SK-N-SH (cell line): ENCODE measurements around the gene PSD2. TPM values are rescaled to one million over a fixed set of nuclear protein-coding genes. Genes with fewer than 3 reads are reported as not detected.

Source experiments
- CTCF ChIA-PET: fragments of 300-600, 350-600 bp; formaldehyde crosslinking; extraction: SDS; loops from one replicate; lab custom pipeline; 2021; lab: Yijun Ruan, JAX
- POLR2A ChIA-PET: fragments of 350-600 bp; sonication (Branson Sonifier 250); formaldehyde crosslinking; extraction: SDS; loops from one replicate; lab custom pipeline; 2020; ENCODE audit warnings: antibody characterized with exemption, inconsistent platforms; lab: Yijun Ruan, JAX
- DNase-seq: peaks from one replicate; pipeline ENCODE4 v3.0.0; 2012
- H2AFZ ChIP-seq: fragments of 200-600 bp; sonication (generic); 2 replicates; pipeline ENCODE4 v1.8.1; 2016; ENCODE audit warnings: antibody characterized with exemption, mild to moderate bottlenecking, low read depth
- H3F3A ChIP-seq: fragments of 200-600 bp; sonication (generic); replicated peaks from 2 replicates; pipeline ENCODE3; 2016; ENCODE audit warnings: antibody characterized with exemption, mild to moderate bottlenecking; ENCODE audit not compliant: insufficient read depth
- H3K27ac ChIP-seq, 2 experiments: fragments of 200-500 bp in 1 of 2; fragments of 200-600 bp in 1 of 2; sonication (Bioruptor generic) in 1 of 2; sonication (generic), shearing (Covaris generic) in 1 of 2; 2 replicates each; pipeline versions ENCODE4 v1.5.1 to v1.6.1; 2014 to 2016; ENCODE audit warnings: low read depth in 2 of 2, inconsistent platforms in 1 of 2, low read length in 1 of 2, mild to moderate bottlenecking in 1 of 2, mixed read lengths in 1 of 2
- H3K27me3 ChIP-seq: fragments of 200-600 bp; sonication (generic), shearing (Covaris generic); 2 replicates; pipeline ENCODE4 v1.6.1; 2016; ENCODE audit warnings: mixed run types; ENCODE audit not compliant: insufficient read depth
- H3K36me3 ChIP-seq, 2 experiments: fragments of 200-500 bp in 1 of 2; fragments of 200-600 bp in 1 of 2; sonication (Bioruptor generic) in 1 of 2; sonication (generic) in 1 of 2; replicated peaks in 1 of 2; 2 replicates each; pipeline versions ENCODE3 to v1.5.1; 2014 to 2016; ENCODE audit warnings: low read length in 1 of 2, mild to moderate bottlenecking in 1 of 2; ENCODE audit not compliant: insufficient read depth in 2 of 2, control insufficient read depth in 1 of 2
- H3K4me1 ChIP-seq, 2 experiments: fragments of 200-500 bp in 1 of 2; fragments of 200-600 bp in 1 of 2; sonication (Bioruptor generic) in 1 of 2; sonication (generic), shearing (Covaris generic) in 1 of 2; 2 replicates each; pipeline versions ENCODE4 v1.5.1 to v1.6.1; 2014 to 2016; ENCODE audit warnings: low read depth in 1 of 2, low read length in 1 of 2, mixed run types in 1 of 2; ENCODE audit not compliant: insufficient read depth in 2 of 2, control insufficient read depth in 1 of 2
- H3K4me2 ChIP-seq: fragments of 200-600 bp; sonication (generic), shearing (Covaris generic); 2 replicates; pipeline ENCODE4 v1.6.1; 2017; ENCODE audit warnings: mixed run types
- H3K4me3 ChIP-seq, 2 experiments: fragments of 200-500 bp in 1 of 2; fragments of 200-600 bp in 1 of 2; sonication (Bioruptor generic) in 1 of 2; sonication (generic), shearing (Covaris generic) in 1 of 2; 2 replicates each; pipeline versions ENCODE4 v1.5.1 to v1.8.1; 2014 to 2016; ENCODE audit warnings: low read depth in 2 of 2, inconsistent platforms in 1 of 2, low read length in 1 of 2, mild to moderate bottlenecking in 1 of 2, mixed read lengths in 1 of 2, moderate library complexity in 1 of 2
- H3K79me2 ChIP-seq: fragments of 200-600 bp; sonication (generic); 2 replicates; pipeline ENCODE4 v1.8.1; 2017; ENCODE audit warnings: mild to moderate bottlenecking; ENCODE audit not compliant: insufficient read depth
- H3K9ac ChIP-seq: fragments of 200-600 bp; sonication (generic); 2 replicates; pipeline ENCODE4 v1.6.1; 2017; ENCODE audit warnings: mixed run types
- H3K9me2 ChIP-seq: fragments of 200-600 bp; sonication (generic); 2 replicates; pipeline ENCODE4 v1.6.1; 2017; ENCODE audit warnings: mixed run types
- H3K9me3 ChIP-seq: fragments of 200-600 bp; sonication (generic); 2 replicates; pipeline ENCODE4 v1.6.1; 2017; ENCODE audit warnings: mixed run types, mild to moderate bottlenecking, moderate library complexity
- H4K20me1 ChIP-seq: fragments of 200-600 bp; sonication (generic); 2 replicates; pipeline ENCODE4 v1.6.1; 2017; ENCODE audit warnings: mild to moderate bottlenecking, mixed run types; ENCODE audit not compliant: insufficient read depth
- EP300 ChIP-seq, 2 experiments: IDR thresholded peaks; 2 replicates each; pipeline versions ENCODE4 v1.4.0 to v1.6.1; 2012; ENCODE audit warnings: borderline replicate concordance in 1 of 2, low read depth in 1 of 2, low read length in 1 of 2
- EZH2phosphoT487 ChIP-seq: fragments of 200-600 bp; sonication (generic); IDR thresholded peaks from 2 replicates; pipeline ENCODE4 v1.6.1; 2017; ENCODE audit warnings: low read depth, mixed run types, mild to moderate bottlenecking, antibody characterized with exemption, moderate library complexity, borderline replicate concordance
- FOSL2 ChIP-seq: IDR thresholded peaks from 2 replicates; pipeline ENCODE4 v1.4.0; 2012; ENCODE audit warnings: low read depth, mild to moderate bottlenecking, moderate library complexity, borderline replicate concordance
- FOXJ3 ChIP-seq: sonication (generic); formaldehyde crosslinking; IDR thresholded peaks from 2 replicates; pipeline ENCODE4 v1.5.1; 2020; ENCODE audit warnings: mild to moderate bottlenecking, missing genetic modification reagents
- FOXM1 ChIP-seq: IDR thresholded peaks from 2 replicates; pipeline ENCODE4 v1.4.0; 2012; ENCODE audit warnings: low read depth, mild to moderate bottlenecking
- GATA2 ChIP-seq: sonication (generic); formaldehyde crosslinking; IDR thresholded peaks from 2 replicates; pipeline ENCODE4 v1.5.0; 2020; ENCODE audit warnings: mild to moderate bottlenecking, missing genetic modification reagents
- MXI1 ChIP-seq: IDR thresholded peaks from 2 replicates; pipeline ENCODE4 v1.6.1; 2012; ENCODE audit warnings: mild to moderate bottlenecking, low read depth, low read length, improper control_type of control experiment
- PBX3 ChIP-seq: IDR thresholded peaks from 2 replicates; pipeline ENCODE4; 2012
- RAD21 ChIP-seq: IDR thresholded peaks from 2 replicates; pipeline ENCODE4 v1.6.1; 2012; ENCODE audit warnings: mild to moderate bottlenecking, low read length
- RCOR1 ChIP-seq: fragments of 150-350 bp; IDR thresholded peaks from 2 replicates; pipeline ENCODE4 v1.6.1; 2017; ENCODE audit warnings: antibody characterized with exemption, low read length
- REST ChIP-seq: IDR thresholded peaks from 2 replicates; pipeline ENCODE4 v1.6.1; 2012; ENCODE audit warnings: mild to moderate bottlenecking, low read depth, low read length, moderate library complexity
- RFX5 ChIP-seq: IDR thresholded peaks from 2 replicates; pipeline ENCODE4 v1.6.1; 2012; ENCODE audit warnings: mild to moderate bottlenecking, improper control_type of control experiment, low read length
- RXRA ChIP-seq: IDR thresholded peaks from 2 replicates; pipeline ENCODE4 v1.4.0; 2012; ENCODE audit warnings: low read depth, mild to moderate bottlenecking, borderline replicate concordance
- SIN3A ChIP-seq: IDR thresholded peaks from 2 replicates; pipeline ENCODE4 v1.6.1; 2012; ENCODE audit warnings: low read depth, mild to moderate bottlenecking, low read length, moderate library complexity, borderline replicate concordance
- USF1 ChIP-seq: IDR thresholded peaks from 2 replicates; pipeline ENCODE4 v1.4.0; 2012; ENCODE audit warnings: low read depth, borderline replicate concordance
- USF2 ChIP-seq: fragments of 150-350 bp; IDR thresholded peaks from 2 replicates; pipeline ENCODE4 v1.6.1; 2017; ENCODE audit warnings: antibody characterized with exemption, low read length, low read depth, borderline replicate concordance
- WGBS: methylation state at CpG from one replicate; pipeline ENCODE4 v1.1.6; 2017; ENCODE audit warnings: low lambda C conversion rate; 5-methylcytosine and 5-hydroxymethylcytosine counted together
- polyA plus RNA-seq, 3 experiments: library from polyadenylated mRNA; depleted of rRNA; stranded (reverse); fragments of >200 nt; gene quantifications; 2 replicates each; pipeline ENCODE4 v1.2.3, GENCODE V29; 2012

The PSD2 gene
- polyA plus RNA-seq, 1 of the 3 experiments (the other 2 are of a cell fraction), result 0.15 TPM

- 5% methylated on average over 2 of the region's 2 CpGs for WGBS
- H3F3A ChIP-seq, result peaks cover 3% of the 10 kb centered on the region
- no peak overlapping the region for H3K4me2 ChIP-seq
- H3K4me3 ChIP-seq, result no peak overlapping the region
- peaks cover 0 to 4% of the 10 kb centered on the region in 2 experiments; a peak in 1 of 4 replicates for H3K4me1 ChIP-seq
- ChIA-PET POLR2A (no interaction called here), CTCF (interaction anchor here (0.9 to 4.4 kb wide), 3 partner anchors 23 to 157 kb away, joined by 3 to 29 read pairs (median 14); no protein-coding TSS in a partner anchor)
- H3K9ac ChIP-seq, result no peak overlapping the region
- H3K36me3 ChIP-seq, result no peaks in the 10 kb centered on the region
- no peaks in the 10 kb centered on the region for H3K9me2 ChIP-seq
- H3K79me2 ChIP-seq, result no peaks in the 10 kb centered on the region
- H3K27me3 ChIP-seq, result 0 out of 2 replicates have a peak, but pooled peaks cover 4% of the 10 kb centered on the region
- no peaks in the 10 kb centered on the region for H4K20me1 ChIP-seq
- H2AFZ ChIP-seq, result no peak overlapping the region
- no peak for TF ChIP-seq REST
- TF ChIP-seq FOXM1, result no peak
- TF ChIP-seq SIN3A, result no peak
- no peak for TF ChIP-seq FOXJ3 (CRISPR knock-in tag)
- no peak for TF ChIP-seq MXI1
- TF ChIP-seq RAD21, result no peak
- TF ChIP-seq USF2, result no peak
- TF ChIP-seq, all 33 proteins: peak for 0
- no peak for DNase-seq
- H3K9me3 ChIP-seq, result no peaks in the 10 kb centered on the region
- H3K27ac ChIP-seq, result no peak overlapping the region
Measured at GRCh38 chr5:139811274-139811607, 15.6 kb downstream of the PSD2 start.

GRCh38 chr5:139812323-139812722 is 16.7 kb downstream of the PSD2 start:
- no peak for DNase-seq
- Histone ChIP-seq H3K4me1 (peaks cover 0 to 4% of the 10 kb centered on the region in 2 experiments; a peak in 1 of 4 replicates), H3K27ac (no peak overlapping the region), H3K9me2 (no peaks in the 10 kb centered on the region), H3K4me3 (no peak overlapping the region), H3K79me2 (no peaks in the 10 kb centered on the region), H3K36me3 (no peaks in the 10 kb centered on the region), H3K9ac (no peak overlapping the region), H3F3A (peaks cover 3% of the 10 kb centered on the region), H4K20me1 (no peaks in the 10 kb centered on the region), H3K9me3 (no peaks in the 10 kb centered on the region), H2AFZ (no peak overlapping the region), H3K4me2 (no peak overlapping the region), H3K27me3 (peaks cover 4% of the 10 kb centered on the region; the same call in 1 of the 2 replicates)
- CTCF ChIA-PET, result interaction anchor here (1.4 to 4.4 kb wide), 3 partner anchors 24 to 156 kb away, joined by 4 to 29 read pairs (median 14); no protein-coding TSS in a partner anchor
- TF ChIP-seq RAD21, result no peak
- TF ChIP-seq EP300 (IDR thresholded peaks at IDR 0.05; ENCODE audit: borderline replicate concordance in 1 of 2, low read depth in 1 of 2, low read length in 1 of 2), result no peak
- no peak for TF ChIP-seq PBX3
- TF ChIP-seq USF1, result no peak
- TF ChIP-seq GATA2 (CRISPR knock-in tag), result no peak
- no peak for TF ChIP-seq EZH2phosphoT487
- no peak for TF ChIP-seq RXRA
- TF ChIP-seq USF2, result no peak
- TF ChIP-seq FOSL2, result no peak
- no peak for TF ChIP-seq RFX5
- no peak for TF ChIP-seq RCOR1
- POLR2A ChIA-PET, result no interaction called here
- 56% methylated on average over 4 of the region's 5 CpGs for WGBS
